CD4-positive, alpha-beta T cell treated with Interleukin-4 for 4 hours (primary cell): ENCODE measurements around the gene DDX20.

Source experiments
- DNase-seq: peaks from one replicate; pipeline ENCODE4 v3.0.0-alpha.2; 2020

DDX20 gene

GRCh38 chr1:111751906-111752575 lies 3.7 kb upstream of the DDX20 start:
- DNase-seq = no peak

- DNase-seq = no peak
Measured at GRCh38 chr1:111754984-111755330, 744 bp upstream of the DDX20 start.

- no peak for DNase-seq
Measured at GRCh38 chr1:111756124-111756513, 418 bp downstream of the DDX20 start.

DNA sequence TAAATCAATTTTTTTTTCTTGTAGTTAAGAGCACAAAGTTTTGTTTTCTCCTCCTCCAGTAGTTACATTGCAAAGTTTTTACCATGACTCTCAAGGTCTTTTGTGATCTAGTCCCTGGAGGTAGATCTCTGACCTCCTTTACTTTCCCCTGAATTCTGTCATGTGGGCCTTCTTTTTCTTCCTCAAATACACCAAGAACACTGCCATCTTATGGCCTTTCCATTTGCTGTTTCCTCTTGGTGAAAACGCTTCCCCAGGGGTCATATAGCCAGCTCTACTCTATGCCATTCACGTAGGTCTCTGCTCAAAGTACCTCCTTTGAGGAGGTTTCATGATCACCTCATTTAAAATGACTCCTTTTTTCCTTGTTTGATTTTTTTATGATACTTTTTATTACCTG lies 2.7 kb downstream of the DDX20 start:
- DNase-seq = no peak

DNA sequence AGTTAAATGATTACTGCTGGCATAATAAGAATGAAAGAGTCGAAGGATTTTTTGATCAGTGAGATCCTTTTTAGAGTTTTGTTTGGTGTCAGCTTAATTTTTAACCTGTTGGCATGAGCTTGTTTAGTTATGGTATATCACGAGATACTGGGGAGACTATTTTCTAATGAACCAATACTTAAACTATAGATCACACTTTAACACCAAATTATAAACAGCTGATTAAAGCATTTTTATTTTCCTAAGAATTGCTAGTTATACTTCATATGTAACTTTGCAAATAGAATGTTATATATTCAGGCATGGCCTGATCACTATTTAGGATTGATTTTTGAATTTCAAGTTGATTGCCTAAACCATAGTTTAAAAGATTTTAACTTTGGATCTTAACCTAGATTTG lies 6.0 kb downstream of the DDX20 start:
- no peak for DNase-seq

- no peak for DNase-seq
Measured at GRCh38 chr1:111762332-111762731, 6.6 kb downstream of the DDX20 start.

GRCh38 chr1:111768023-111768422 lies 12.3 kb downstream of the DDX20 start:
- no peak for DNase-seq

DNA sequence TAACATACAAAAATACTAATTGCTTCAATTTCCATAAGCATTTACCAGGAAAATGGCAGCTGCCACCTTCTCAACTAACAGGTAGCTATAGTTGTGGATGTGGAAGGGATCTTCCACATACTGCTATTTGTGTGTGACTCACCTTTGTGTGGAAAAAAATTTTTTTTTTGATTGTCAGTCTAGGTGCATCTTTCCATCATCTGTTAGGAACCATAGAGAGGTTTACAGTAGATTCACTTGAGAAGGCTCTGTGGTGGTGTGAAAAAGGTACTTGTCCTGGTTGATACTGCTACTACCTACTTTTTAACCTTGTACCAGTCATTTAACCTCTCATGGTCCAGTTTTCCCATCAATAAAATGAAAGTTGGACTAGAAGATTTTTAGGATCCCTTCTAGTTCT lies 12.9 kb downstream of the DDX20 start:
- no peak for DNase-seq

DNA sequence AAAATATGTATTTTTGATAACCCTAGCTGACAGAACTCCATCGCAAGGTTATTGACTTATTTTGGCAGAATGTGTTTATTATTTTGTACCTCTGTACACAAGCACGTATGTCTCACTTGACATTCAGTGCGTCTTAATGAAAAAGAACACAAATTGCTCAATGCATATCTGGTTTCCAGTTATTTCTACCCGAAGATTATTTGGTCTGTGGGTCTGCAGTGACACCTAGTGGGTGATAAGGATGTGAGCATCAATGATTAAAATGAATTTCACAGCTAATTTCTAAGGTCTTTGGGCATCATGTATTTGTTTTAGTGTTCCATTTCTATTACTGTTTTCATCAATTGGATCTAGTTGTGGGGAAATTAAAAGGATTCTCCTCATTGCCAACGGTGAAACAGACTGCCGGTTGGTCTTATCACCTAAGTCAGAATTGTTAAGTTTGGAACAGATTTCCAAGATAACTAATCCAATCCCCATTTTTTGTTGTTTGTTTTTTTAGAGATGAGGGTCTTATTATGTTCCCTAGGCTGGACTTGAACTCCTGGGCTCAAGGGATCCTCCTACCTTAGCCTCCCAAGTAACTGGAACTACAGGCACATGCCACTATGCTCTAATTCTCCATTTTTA lies 13.9 kb downstream of the DDX20 start:
- DNase-seq = peak; percentile 69

DNA sequence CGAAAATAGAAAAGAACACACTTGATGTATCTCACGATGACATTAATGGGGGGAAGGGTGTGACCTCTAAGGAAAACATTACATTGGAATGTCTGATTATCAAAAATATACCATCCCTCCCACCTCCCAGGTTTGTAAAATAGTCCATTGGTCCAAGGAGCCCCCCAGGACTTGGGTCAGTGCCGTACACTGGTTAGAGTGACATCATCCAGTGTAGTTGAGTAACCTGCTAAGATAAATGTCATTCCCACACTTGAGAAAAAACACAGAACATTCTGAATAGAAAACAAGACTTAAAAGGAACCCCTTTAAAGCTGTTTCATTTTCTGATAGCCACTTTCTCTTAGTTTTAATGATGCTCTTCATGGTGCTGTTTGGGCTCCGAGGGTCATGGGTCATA lies 15.2 kb downstream of the DDX20 start:
- DNase-seq = no peak

DNA sequence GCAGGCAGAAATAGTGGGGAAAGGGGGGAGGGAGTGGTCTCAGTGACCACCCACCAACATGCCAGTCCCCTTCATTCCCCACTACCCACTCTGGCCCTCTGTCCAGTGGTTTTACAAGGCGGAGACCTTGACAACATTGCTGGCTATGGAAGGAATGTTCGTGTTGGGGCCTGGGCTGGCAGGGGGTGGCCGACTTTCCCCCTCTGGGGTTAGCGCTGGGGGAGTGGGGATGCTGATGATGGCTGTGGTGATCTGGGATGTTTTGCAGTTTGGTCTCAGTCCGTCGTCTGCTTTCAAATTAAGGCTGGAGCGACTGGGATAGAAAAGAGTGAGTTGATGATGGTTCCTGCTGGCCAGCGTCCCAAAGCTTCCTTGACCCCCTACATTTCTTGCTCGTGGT lies 20.3 kb downstream of the DDX20 start:
- DNase-seq = no peak

- no peak for DNase-seq
Measured at GRCh38 chr1:111776391-111776790, 20.7 kb downstream of the DDX20 start.

- no peak for DNase-seq
Measured at GRCh38 chr1:111776861-111777260, 21.2 kb downstream of the DDX20 start.

DNA sequence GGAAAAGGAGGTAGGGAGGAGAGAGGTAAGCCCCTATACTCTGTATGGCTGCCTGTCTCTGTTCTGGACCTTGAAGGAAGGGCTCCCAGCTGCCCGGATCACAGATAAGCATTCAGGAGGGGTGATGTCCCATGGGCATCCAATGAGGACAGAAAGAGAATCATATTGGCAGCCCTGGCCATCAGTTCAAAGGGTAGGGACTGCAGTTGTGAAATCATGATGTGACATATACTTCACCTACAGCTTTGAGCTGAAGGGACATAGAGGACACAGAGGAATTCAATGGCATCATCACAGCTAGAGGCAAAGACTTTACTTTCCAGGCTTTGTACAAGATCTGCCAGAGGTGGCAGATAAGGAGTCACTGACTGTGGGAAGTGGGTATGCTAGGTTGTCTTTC lies 21.6 kb downstream of the DDX20 start:
- no peak for DNase-seq

DNA sequence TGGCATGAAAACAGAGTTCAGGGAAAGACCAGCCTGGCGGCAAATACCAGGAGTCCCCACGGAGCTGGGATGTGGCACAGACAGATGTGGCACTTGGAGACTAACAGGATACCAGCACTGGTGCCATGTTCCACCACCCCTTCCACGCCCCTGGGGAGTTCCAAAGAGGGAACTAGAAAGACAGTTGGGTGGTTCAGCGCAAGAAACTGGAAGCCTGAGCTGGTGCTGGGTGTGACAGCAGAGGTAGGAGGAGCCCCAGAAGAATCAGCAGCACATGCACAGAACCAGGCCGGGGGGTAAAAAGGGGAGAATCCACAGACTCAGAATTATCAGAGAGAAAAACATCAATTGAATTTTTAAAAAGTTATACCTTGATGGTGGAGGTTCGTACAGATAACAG lies 22.4 kb downstream of the DDX20 start:
- no peak for DNase-seq

DNA sequence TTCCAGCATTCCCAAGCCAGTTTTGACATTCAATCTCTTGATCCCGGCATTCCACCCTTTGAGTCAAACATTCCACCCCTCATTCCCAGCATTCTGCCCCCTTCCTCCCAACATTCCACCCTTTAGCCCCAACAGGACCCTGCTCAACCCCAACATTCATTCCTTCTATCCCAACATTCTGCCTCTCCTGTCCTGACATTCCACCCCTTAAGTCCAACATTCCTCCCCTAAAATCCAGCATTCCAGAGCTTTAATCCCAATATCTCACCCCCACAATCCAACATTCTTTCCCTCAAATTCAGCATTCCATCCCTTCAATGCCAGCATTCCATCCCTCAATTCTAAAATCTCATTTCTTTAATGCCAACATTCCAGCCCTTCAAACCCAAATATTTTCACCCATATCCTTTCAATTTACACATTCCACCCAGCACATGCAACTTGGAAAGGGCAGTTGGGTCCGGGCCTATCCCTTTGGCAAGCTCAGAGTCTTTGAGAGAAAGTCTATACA lies 22.9 kb downstream of the DDX20 start:
- DNase-seq = no peak

GRCh38 chr1:111779546-111779945 lies 23.8 kb downstream of the DDX20 start:
- DNase-seq = no peak

- DNase-seq = no peak
Measured at GRCh38 chr1:111784273-111784901, 28.7 kb downstream of the DDX20 start.

DNA sequence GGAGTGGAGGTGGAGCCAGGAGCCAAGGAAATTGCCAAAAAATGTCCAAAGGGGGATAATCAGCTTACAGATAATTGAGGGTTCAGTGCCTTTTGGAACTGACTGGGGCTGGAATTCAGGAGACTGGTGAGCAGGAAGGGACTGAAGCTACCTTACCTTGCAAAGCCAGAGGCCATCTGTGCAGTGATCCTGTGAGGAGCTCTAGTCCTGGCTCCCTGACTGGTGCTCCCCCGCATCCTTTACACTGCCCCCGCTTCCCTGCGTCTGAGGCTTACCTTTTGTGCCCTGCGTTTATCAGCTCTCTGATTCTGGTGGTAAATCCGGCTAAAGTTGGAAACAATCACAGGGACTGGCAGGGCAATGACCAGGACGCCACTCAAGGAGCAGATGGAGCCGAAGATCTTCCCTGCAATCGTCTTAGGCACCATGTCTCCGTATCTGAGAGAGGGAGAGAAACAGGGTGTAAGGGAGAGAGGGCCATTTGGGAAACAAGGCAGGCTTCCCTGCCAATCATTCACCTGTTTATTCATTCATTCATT lies 31.0 kb downstream of the DDX20 start:
- DNase-seq = no peak

- DNase-seq = no peak
Measured at GRCh38 chr1:111789142-111789541, 33.4 kb downstream of the DDX20 start.

GRCh38 chr1:111789666-111790316 lies 34.1 kb downstream of the DDX20 start:
- no peak for DNase-seq

GRCh38 chr1:111791776-111792175 lies 36.1 kb downstream of the DDX20 start:
- no peak for DNase-seq

DNA sequence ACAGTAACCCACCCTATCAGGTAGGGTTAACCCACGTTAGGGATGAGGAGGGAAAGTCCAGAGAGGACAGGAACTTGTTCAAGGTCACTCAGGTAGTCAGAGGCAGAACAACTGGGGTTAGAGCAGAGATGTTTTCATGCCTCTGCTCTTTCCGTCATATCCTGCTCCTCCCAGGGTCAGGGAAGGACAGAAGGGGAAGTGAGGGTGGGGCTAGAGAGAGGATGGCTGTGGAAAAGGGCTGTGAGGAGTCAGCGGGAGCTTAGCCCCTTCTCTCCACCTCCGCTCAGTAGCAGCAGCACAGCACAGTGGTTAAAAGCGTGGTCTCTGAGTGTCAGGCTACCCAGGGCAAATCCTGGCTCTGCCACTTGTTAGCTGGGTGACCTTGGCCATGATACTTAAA lies 36.5 kb downstream of the DDX20 start:
- DNase-seq = no peak

DNA sequence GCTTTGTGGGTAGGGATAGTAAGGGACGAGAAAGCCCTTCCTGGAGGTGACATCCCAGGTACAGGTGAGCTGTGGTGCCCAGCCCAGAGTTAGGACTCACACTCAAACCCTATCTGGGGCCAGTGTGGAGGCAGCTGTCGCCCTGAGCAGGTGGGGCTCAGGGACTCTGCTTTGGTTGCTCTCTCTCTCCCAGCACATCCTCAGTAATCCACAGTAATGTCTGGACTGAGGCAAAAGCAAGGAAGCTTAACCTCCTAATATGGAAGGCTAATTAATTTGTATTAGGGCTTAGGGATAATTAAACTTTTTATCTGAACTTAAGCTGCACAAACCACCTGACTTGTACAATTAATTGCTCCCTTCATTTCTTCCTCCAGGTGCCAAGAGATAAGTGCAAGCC lies 38.2 kb downstream of the DDX20 start:
- DNase-seq = no peak
